GM21825 (cell line): ENCODE data around the gene DNM1L.
A peak's percentile ranks its signal among the peaks of the same experiment; 100 is the strongest.

Source experiments
- ATAC-seq: cut with Tn5 transposase; IDR thresholded peaks from one replicate; pipeline ENCODE4 v1.9.1; 2021; ENCODE audit warnings: mild to moderate bottlenecking, moderate library complexity; ENCODE audit not compliant: unreplicated experiment

DNM1L gene

DNA sequence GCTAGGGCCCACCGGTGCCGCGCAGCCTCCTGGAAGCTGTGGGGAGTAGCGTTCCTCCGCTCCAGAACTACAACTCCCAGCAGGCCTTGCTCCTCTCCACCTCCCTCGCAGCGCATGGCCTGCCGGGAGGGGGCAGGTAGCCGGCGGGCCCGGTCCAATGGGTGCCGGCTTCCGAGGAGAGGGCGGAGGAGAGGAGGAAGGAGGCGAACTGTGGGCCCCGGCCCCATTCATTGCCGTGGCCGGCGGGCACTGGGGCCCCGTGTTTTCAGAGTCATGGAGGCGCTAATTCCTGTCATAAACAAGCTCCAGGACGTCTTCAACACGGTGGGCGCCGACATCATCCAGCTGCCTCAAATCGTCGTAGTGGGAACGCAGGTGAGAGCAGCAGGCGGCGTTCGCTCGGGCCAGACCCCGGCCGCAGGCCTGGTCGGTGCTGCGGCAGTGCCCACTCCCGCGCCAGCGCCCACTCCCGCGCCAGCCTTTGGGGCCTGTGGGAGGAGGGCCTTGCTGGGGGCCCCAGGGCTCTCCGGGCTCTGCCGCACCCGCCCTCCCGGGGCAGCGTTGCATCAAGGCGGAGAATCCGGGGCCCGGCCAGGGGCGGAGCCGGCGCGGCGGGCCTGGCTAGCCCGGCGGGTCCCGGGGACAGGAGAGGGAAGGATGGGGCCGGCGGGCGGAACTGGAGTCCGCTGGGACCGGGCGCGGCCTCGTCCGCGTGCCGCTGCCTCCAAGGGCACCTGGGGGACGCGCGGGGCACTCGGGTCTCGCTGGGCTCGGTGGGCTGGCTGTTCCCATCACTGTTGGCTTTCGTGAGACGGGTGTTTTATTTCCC is at the start of gene DNM1L:
Gene DNM1L, plus strand, starts transcription at position 211 of the 829 bp plus-strand sequence. Its CDS starts 63 bp downstream, at position 274.
- ATAC-seq, result peak; percentile 96

DNA sequence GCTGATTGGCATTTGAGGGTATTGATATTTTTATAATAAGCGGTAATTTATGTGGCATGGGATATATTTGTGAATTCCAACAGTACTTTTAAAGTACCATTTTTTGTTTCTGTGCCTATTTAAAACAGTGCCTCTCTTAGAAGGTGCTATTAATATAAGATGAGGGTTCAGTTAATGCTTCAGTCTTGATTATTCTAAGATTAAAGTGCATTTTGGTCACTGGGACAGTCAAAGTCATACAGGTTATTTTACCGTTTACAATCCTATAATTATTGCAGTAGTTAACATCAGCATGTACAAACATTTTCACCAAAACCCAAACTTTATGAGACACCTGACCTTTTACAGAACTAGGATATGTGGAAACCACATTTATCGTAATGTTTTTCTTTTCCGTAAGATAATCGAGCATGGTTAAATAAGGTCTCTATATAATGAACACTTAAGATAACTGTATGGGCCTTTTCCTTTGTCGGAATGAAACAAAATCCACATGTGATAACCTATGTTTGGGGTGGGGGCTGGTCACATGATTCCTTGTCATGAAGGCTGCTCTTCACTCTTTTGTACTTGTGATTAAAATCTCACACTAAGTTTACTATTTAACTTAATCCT is 37.7 kb upstream of the DNM1L start:
- no peak for ATAC-seq

DNA sequence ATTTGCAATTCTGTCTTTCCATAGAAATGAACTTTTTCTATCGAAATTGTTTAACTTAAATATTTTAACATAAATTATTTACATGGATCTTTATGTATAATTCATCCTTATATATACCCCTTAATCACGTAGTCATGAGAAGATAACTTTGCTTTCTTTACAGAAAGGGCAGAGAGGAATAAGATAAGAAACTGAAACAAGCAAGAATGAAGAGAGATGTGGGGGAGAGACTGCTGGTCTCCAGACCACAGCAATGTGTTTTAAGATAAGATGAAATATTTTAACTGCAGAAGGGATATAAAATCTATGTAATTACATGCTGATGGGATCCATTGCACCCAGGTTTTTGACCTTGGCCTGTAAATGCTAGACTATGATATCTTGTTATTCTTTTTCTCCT is 34.7 kb upstream of the DNM1L start:
- ATAC-seq, result no peak

DNA sequence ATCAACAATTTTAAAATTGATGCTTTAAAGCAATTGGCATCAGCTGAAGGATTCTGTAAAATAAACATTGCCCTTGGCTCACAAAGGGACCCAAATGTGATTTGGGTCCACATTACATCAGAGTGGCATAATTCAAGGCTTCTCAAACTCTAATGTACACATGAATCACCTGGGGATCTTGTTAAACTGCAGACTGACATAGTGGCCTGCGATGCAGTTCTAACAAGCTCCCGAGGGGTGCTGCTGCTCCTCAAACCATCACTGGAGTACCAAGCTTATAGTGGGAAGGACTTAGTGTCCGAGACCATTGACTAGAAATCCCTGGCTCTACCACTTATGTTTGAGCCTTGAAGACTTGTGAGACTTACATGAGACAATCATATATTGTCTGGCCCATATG is 31.8 kb upstream of the DNM1L start:
- ATAC-seq, result no peak

DNA sequence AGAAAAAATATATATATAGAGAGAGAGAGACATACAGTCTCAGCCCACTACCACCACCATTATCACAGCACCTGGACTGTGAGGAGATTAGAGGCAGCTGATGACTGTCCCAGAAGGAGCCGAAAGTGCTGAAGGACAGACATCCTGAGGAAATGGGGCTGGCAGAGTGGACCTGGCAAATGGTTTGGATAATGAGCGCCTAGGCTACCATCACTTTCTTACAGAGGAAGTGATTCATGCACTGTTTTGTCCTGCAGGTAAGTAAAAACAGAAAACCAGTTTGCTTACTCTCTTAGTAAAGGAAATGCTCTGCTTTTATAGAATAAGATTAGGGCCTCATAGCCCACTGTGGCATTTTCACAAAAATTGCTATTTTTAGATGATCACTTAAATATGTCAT is 28.6 kb upstream of the DNM1L start:
- ATAC-seq, result no peak

DNA sequence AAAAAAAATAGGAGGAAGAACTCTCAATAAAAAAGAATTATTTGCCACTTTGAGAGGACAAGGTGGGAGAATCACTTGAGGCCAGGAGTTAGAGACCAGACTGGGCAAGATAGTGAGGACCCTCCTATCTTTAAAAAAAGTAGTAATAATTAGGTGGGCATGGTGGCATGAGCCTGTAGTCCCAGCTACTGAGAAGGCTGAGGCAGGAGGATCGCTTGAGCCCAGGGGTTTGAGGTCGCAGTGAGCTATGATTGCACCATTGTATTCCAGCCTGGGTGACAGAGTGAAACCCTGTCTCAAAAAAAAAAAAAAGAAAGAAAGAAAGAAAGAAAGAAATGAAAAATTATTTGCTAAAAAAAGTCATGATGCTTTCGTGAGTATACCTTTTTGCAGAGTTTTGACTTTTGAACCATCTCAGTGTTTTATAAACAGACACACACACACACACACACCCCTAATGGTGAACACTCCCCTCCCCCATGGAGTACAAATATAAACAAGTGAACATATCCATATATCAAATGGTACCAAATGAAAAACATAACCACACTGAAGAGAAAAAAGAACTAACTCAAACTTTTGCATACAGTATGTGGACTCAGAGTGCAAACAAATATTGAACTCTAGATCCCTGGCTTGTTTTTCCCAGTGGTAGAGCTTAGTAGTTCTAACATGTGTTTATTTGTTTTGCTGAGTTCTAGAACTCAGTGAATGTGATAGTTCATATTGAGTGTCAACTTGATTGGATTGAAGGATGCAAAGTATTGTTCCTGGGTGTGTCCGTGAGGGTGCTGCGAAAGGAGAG is 27.7 kb upstream of the DNM1L start:
- no peak for ATAC-seq

DNA sequence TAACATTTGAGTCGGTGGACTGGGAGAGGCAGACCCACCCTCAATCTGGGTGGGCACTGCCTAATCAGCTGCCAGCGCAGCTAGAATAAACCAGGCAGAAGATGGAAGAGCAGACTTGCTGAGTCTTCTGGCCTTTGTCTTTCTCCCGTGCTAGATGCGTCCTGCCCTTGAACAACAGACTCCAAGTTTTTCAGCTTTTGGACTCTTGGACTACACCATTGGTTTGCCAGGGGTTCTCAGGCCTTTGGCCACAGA is 27.2 kb upstream of the DNM1L start:
- ATAC-seq, result no peak

DNA sequence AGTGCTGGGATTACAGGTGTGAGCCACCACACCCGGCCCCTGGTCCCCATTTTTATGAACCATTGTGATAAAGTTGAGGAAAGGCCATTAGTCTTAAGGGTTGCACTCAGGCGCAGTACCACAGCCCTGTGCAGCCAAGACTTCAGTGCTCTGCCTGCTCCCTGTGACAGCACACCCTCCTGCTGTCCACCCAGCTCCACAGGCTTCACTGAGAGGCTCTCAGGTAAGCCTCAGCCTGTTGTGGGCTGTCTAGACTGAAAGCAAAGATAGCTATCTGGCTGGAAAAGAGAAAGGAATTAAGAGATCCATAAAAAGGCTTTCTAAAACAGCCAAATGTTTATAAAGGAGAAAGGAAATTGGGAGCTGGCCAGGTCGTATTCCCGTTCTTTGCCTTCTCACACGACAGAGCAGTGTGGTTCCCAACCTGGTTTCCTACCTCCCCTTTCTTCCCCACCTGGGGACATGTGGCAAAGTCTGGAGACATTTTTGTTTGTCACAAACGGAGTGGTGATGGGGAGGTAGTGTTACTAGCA is 19.1 kb upstream of the DNM1L start:
- ATAC-seq, result no peak

DNA sequence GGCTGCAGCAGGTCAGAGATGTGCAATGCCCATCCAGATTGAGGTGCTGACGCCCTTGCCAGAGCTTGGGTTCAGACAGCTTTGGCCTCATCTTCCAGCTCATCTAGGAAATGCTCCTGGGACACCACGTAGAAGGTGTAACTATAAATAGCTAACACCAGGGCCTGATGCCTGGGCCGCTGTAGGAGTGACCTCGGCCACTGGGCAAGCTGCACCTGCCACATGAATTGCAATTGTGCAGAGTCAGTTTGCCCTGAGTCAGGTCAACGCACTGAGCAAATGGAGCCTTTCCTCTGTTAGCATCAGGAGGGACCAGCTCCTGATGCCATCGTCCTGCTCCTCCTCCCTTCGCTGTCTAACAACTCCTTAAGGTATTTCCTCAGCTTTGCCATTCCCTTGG is 17.4 kb upstream of the DNM1L start:
- no peak for ATAC-seq

DNA sequence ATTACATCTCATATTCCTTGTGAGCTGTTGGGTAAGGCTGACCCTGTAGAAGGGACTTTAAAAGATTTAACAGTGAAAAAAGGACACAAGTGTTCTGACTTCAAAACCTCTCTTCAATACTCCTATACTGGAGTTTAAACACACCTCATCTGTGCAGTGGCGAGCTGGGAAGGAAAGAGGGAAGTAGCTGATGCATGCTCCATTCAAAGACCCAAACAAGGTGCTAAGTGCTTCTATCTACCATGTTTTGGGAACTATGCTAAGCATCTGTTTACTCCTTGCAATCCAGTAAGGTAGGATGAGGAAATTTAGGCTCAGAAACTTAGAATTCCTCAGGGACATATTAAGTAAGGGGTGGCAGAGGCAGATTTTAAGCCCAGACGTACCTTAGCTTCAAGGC is 16.4 kb upstream of the DNM1L start:
- ATAC-seq, result no peak

DNA sequence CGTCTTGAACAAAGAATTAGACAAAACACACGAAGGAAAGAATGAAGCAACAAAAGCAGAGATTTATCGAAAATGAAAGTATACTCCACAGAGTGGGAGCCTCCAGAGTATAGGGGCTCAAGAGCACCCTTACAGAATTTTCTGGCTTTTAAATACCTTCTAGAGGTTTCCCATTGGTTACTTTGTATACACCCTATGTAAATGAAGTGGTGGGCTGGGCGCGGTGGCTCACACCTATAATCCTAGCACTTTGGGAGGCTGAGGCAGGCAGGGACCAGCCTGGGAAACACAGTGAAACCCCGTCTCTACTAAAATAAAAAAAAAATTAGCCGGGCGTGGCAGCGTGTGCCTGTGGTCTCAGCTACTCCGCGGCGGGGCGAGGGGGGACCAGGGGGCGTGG is 13.1 kb upstream of the DNM1L start:
- ATAC-seq, result no peak

DNA sequence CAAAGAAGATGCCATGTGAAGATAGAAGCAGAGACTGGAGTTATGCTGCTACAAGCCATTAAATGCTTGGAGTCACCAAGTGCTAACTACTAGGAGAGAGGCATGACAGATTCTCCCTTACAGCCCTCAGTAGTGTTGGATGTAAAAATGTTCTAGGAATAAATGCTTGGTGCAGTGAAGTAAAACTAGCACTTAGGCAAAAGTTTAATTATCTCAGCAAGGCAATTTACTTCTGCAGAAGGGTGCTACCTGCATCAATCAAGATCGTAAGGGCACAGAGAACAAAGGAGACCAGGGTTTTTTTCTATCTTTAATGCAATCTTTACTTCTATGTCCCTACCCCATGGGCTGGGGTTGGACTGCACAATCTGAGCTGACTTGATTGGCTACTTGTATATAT is 9.5 kb upstream of the DNM1L start:
- no peak for ATAC-seq

DNA sequence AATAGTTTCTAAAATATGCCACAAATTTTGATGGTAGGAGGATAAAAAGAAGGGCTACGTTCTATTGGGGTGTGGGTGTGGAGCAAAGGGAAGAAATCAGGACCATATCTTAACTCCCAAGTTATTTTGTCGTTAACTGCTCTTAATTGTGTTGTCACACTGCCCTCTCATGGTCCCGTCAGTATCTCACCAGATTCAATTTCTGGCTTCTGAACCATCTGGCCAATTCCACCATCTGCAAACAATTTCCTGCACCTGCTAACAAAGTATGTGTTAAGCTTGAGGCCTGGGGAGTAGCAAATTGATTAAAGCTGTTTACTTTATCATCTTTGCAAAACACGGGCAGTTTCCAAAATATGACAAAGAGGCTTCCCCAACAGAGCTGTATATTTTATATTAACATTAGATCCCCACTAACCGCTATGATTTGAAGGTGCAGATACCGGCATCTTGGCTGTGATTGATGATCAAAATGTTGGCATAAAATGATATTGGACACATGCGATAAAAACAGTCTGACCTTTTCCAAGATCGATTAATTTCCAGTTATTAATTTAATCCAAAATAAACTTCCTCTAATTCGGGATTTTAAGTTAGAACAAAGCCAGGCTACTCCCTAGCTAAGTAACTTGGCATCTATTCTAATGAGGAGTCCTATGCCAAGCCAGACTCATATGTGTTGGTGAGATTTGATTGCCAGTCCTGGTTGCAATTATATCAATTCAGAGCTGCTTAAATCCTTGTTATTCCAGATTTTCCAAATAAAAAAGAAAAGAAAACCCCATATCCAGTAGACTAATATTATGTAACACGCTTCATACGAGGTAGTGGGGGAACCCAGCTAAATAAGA is 6.9 kb upstream of the DNM1L start:
- no peak for ATAC-seq

DNA sequence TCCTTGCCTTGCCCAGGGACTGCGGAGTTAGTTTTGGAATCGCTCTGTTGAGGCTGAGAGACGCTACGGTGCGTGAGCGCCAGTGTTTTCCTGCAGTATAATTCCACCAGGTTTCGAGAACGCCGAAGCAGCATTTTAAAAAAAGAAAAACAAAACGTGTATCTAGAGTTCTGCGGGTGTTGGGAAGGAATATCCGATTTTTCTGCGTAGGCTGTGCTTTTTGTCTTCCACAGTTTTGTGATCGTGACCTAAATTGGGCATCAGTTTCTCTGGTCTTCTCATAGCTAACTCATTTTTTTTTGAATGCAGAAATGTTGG is 778 bp downstream of the DNM1L start:
- no peak for ATAC-seq

DNA sequence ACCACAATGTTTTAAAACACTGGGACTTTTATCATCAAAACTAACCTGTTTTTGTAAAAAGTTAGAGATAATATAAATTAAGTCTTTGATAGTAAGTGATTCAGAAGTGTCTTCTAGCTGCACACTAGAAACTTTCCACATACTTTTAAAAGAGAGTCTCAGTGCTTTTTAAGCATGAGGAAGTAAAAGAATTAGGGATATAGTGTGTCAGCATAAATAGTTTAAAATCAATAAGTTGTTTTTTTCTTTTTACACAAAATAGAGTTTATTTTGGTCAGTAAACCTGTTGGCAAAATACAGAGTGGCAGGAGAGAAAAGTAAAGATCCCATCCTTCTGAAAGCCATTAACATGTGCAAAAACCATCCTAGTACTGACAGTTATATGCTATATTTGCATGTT is 1.7 kb downstream of the DNM1L start:
- no peak for ATAC-seq

DNA sequence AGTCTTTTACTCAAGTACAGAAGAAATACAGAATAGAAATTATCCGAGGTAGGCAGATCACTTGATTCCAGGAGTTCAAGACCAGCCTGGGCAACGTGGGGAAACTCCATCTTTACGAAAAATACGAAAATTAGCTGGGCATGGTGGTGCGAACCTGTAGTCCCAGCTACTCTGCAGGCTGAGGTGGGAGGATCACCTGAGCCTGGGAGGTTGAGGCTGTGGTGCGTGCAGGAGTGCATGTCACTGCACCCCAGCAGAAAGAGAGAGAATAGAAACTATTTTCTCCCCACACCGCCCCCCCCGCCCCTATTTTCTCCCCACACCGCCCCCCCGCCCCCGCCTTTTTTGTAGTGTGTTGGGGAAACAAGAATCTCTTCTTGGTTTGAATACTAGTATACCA is 2.2 kb downstream of the DNM1L start:
- no peak for ATAC-seq

DNA sequence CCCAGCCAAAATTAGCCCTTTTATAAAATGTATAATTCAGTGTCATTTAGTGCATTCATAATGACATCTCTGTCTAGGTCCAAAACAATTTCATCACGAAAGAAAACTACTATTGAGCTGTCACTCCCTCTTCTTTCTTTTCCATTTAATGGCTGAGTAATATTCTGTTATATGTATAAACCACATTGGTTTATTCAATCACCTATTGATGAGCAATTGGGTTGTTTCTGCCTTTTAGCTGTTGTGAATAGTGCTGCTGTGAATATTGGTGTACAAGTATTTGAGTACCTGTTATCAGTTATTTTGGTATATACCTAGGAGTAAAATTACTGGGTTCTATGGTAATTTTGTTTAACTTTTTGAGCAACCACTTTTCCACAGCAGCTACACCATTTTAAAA is 7.2 kb downstream of the DNM1L start:
- no peak for ATAC-seq

DNA sequence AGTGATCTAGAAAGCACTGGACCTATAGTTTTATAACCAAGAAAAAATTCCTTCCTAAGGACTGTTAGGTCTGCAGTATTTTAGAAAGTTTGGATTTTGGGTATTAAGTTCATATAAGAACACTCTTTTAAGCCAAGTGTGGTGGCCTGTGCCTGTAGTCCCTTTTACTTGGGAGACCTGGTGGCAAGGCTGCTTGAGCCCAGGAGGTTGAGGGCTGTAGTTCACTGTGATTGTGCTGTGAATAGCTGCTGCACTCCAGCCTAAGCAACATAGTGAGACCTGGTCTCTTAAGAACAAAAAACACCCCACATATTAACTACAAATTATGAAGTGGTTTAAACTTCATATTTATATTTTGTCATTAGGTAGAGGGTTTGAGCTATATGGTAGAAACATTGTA is 9.7 kb downstream of the DNM1L start:
- ATAC-seq, result no peak

DNA sequence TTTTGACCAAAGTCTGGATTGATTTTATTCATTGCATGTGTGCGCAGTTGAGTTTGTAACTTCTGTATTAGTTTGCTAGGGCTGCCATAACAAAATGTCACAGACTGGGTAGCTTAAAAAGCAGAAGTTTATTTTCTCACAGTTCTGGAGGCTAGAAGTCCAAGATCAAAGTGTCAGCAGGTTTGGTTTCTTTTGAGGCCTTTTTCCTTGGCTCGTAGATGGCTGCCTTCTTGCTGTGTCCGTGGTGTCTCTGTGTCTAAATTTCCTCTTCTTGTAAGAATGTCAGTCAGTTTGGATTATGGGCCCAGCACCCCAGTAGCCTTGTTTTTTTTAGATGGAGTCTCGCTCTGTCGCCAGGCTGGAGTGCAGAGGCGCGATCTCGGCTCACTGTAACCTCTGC is 11.8 kb downstream of the DNM1L start:
- ATAC-seq, result no peak

DNA sequence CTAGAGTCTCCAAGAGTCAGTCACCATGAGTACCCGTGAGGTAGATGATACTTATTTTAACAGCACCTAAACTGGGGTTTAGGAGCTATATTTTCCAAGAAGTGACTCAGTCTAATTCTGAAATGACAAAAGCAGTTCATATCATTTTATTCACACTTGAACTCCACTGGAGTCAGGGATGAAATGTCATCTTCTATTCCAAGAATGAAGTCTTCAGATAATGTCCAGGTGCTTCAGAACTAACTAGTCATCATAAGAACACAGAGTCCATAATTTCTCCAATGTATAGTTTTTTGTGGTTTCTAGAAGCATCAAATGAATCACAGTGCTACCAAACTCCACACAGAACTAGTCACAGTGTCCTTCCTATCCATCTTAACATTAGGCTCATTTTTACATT is 13.3 kb downstream of the DNM1L start:
- ATAC-seq, result no peak

DNA sequence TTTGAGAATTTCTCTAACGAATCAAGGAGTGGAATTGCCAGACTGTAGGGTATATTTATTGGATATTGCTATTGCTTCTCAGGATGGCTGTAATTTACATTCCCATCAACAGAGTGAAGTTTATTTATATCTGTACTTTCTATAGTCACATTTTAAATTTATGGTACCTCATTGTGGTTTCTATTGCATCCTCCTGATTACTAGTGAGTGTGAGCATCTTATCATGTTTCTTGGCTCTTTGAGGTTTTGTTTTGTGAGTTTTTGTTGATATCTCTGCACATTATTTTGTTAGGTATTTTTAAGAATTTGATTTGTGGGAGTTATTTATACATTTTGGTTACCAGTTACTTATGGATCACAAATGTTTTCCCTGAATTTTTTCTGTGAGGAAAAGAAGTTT is 13.9 kb downstream of the DNM1L start:
- ATAC-seq, result no peak
